ENCODE results near the gene RCC1. TPM values are rescaled to one million over a fixed set of nuclear protein-coding genes. Genes with fewer than 3 reads are reported as not detected.

The RCC1 gene
- total and polyA plus RNA-seq, 2 donors (not counting 3 experiments of a cell fraction or from before 2014, with no cell fraction given), result 37.1 to 77.7 TPM

DNA sequence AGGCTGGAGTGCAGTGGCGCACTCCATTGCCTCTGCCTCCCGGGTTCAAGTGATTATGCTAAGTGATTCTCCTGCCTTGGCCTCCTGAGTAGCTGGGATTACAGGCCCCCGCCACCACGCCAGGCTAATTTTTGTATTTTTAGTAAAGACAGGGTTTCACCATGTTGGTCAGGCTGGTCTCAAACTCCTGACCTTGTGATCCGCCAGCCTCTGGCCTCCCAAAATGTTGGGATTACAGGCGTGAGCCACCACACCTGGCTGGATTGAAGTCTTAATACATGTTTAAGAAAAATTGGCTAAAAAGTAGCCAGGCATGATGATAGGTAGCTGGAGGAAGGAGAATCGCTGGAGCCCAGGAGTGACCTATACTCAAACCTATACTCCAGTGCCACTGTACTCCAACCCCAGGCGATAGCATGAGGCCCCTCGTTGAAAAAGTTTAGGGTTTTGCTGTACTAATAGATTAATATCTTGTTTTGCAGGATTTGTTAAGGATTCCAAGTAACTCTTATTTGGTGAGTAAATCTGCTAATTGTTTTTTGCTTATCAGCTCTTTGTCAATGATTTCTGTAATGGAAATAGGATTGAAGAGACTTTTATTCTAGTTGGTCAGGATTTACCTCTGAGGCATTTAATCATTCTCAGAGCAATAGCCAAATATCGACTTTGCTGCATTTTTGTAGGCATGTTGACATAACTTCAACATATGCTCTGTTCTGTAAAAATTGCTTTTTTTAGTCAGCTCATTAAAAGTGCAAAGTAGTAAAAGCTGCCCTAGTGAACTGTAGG, 2.0 kb downstream of the RCC1 start:
- intact Hi-C loops (cut with micrococcal nuclease) (loop anchor here (2.0 to 5.0 kb wide), 2 partner anchors 73 to 141 kb away; partner anchors contain the start of gene PHACTR4), dilution Hi-C loops (cut with MboI; ENCODE audit: extremely low pct_ligation_motif_present, low sequenced_read_pairs) (no loop called here)
- ChIA-PET POLR2A (interaction anchor here (0.6 to 1.7 kb wide), 10 partner anchors 9 to 242 kb away, joined by 3 to 9 read pairs (median 4); partner anchors contain the start of genes GMEB1 and RNU11), CTCF (interaction anchor here (0.6 to 4.3 kb wide), 4 partner anchors 73 to 148 kb away, joined by 3 to 13 read pairs (median 4); no protein-coding TSS in a partner anchor)
- peaks cover 57% of the 10 kb centered on the region for H3K79me2 ChIP-seq (ENCODE audit: control insufficient read depth, insufficient read depth, low read length)
- no peaks in the 10 kb centered on the region for H3K27me3 ChIP-seq (ENCODE audit: control insufficient read depth in 2 of 2, insufficient read depth in 2 of 2, low read length in 2 of 2)
- peak overlapping the region; percentile 99 for H3K9ac ChIP-seq (replicated peaks; ENCODE audit: extremely low read depth, insufficient read depth, low read length)
- H3K27ac ChIP-seq (ENCODE audit: insufficient read depth, low read depth, low read length), result peak overlapping the region; percentile 78
- FAIRE-seq, result no peak
- H3K36me3 ChIP-seq (ENCODE audit: control insufficient read depth in 2 of 2, extremely low read depth in 1 of 2, insufficient read depth in 2 of 2, low read length in 2 of 2), result peaks cover 29 to 33% of the 10 kb centered on the region in 2 experiments
- H3K9me3 ChIP-seq (replicated peaks; ENCODE audit: control insufficient read depth, insufficient read depth, low read length), result no peaks in the 10 kb centered on the region
- TF ChIP-seq FOS (IDR thresholded peaks at IDR 0.05; ENCODE audit: borderline replicate concordance, insufficient read depth, low read length), result no peak
- TF ChIP-seq, protein P1, sequence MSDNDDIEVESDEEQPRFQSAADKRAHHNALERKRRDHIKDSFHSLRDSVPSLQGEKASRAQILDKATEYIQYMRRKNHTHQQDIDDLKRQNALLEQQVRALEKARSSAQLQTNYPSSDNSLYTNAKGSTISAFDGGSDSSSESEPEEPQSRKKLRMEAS (IDR thresholded peaks at IDR 0.05; ENCODE audit: insufficient read depth, insufficient read length), result no peak
- TF ChIP-seq JUN (IDR thresholded peaks at IDR 0.05; ENCODE audit: borderline replicate concordance, insufficient read depth, insufficient read length, low read depth), result no peak
- no peak for TF ChIP-seq GATA2 (IDR thresholded peaks at IDR 0.05; ENCODE audit: insufficient read depth, insufficient read length, low read depth, low read length)
- no peak for TF ChIP-seq EZH2 (IDR thresholded peaks at IDR 0.05; ENCODE audit: borderline replicate concordance, low read depth, low read length, severe bottlenecking)
- no peak for TF ChIP-seq POLR2AphosphoS5 (IDR thresholded peaks at IDR 0.05; ENCODE audit: insufficient read depth, low read depth, low read length)
- TF ChIP-seq, protein P2, sequence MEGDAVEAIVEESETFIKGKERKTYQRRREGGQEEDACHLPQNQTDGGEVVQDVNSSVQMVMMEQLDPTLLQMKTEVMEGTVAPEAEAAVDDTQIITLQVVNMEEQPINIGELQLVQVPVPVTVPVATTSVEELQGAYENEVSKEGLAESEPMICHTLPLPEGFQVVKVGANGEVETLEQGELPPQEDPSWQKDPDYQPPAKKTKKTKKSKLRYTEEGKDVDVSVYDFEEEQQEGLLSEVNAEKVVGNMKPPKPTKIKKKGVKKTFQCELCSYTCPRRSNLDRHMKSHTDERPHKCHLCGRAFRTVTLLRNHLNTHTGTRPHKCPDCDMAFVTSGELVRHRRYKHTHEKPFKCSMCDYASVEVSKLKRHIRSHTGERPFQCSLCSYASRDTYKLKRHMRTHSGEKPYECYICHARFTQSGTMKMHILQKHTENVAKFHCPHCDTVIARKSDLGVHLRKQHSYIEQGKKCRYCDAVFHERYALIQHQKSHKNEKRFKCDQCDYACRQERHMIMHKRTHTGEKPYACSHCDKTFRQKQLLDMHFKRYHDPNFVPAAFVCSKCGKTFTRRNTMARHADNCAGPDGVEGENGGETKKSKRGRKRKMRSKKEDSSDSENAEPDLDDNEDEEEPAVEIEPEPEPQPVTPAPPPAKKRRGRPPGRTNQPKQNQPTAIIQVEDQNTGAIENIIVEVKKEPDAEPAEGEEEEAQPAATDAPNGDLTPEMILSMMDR (IDR thresholded peaks at IDR 0.05; ENCODE audit: extremely low read depth in 1 of 2, insufficient read depth in 1 of 2, low read depth in 1 of 2, low read length in 2 of 2), result no peak
- TF ChIP-seq MYC (IDR thresholded peaks at IDR 0.05; ENCODE audit: low read depth, low read length), result no peak
- TF ChIP-seq POLR2A (IDR thresholded peaks at IDR 0.05; ENCODE audit: low read depth, low read length), result no peak
- H3K4me2 ChIP-seq (ENCODE audit: insufficient read depth, low read length), result peak overlapping the region; percentile 100
- no peaks in the 10 kb centered on the region for H3K9me1 ChIP-seq (replicated peaks; ENCODE audit: control insufficient read depth, extremely low read depth, insufficient read depth, low read length)
- no peak for DNase-seq (ENCODE audit: low read depth, low spot score)
- H4K20me1 ChIP-seq (replicated peaks; ENCODE audit: control insufficient read depth, extremely low read depth, insufficient read depth, low read length), result peaks cover 2% of the 10 kb centered on the region
- H3K4me1 ChIP-seq (ENCODE audit: control insufficient read depth, extremely low read depth, insufficient read depth, low read length), result peaks cover 34% of the 10 kb centered on the region
- H2AFZ ChIP-seq (ENCODE audit: low read depth, low read length), result no peak overlapping the region
- BruUV-seq (replicated peaks), result no TSS peak
- H3K4me3 ChIP-seq (replicated peaks in 1 of 3; ENCODE audit: insufficient read depth in 1 of 3, low read depth in 1 of 3, low read length in 3 of 3), result peak overlapping the region; percentile 58 to 100 (median 75)

Data from endothelial cell of umbilical vein (primary cell).